ENCODE data around the gene MRC1.

MRC1 gene

DNA sequence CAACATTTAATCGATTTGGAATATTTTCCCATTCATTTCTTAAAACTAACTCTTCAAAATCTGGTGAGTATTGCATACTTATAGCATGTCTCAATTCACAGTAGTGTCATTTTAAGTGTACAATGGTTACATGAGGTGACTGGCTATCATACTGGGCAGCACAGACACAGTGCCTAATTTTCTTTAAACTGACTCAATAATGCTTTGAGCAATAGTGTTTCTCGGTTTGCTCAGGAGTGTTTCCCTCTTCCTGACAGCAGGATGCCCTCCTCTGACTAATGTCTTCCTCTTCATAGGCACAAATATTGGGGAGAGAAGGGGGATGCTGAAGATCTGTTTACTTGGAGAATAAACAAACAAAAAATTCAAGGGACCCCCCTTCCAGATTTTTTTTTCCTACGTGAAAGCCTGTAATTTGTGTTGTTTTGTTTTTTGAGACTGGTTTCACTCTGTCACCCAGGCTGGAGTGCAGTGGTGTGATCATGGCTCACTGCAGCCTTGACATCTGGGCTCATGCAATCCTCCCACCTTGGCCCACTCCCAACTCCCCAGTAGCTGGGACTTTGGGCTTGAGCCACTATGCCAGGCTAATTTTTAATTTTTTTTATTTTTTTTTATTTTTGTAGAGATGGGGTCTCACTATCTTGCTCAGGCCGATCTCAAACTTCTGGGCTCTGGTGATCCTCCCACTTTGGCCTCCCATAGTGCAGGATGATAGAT is 2.2 kb downstream of the MRC1 start (continued):
- TF ChIP-seq, protein P1, sequence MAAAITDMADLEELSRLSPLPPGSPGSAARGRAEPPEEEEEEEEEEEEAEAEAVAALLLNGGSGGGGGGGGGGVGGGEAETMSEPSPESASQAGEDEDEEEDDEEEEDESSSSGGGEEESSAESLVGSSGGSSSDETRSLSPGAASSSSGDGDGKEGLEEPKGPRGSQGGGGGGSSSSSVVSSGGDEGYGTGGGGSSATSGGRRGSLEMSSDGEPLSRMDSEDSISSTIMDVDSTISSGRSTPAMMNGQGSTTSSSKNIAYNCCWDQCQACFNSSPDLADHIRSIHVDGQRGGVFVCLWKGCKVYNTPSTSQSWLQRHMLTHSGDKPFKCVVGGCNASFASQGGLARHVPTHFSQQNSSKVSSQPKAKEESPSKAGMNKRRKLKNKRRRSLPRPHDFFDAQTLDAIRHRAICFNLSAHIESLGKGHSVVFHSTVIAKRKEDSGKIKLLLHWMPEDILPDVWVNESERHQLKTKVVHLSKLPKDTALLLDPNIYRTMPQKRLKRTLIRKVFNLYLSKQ (tag by site-specific recombination; IDR thresholded peaks at IDR 0.05; ENCODE audit: borderline replicate concordance), result no peak
- no peak for TF ChIP-seq ZNF354C (tag by site-specific recombination; IDR thresholded peaks at IDR 0.05; ENCODE audit: borderline replicate concordance, low read depth)
- TF ChIP-seq ZNF76 (tag by site-specific recombination; IDR thresholded peaks at IDR 0.05; ENCODE audit: borderline replicate concordance, low read depth), result no peak
- no peak for TF ChIP-seq SP3 (tag by site-specific recombination; IDR thresholded peaks at IDR 0.05)
- no peak for TF ChIP-seq ZFP3 (tag by site-specific recombination; IDR thresholded peaks at IDR 0.05; ENCODE audit: low read depth)
- TF ChIP-seq, protein P2, sequence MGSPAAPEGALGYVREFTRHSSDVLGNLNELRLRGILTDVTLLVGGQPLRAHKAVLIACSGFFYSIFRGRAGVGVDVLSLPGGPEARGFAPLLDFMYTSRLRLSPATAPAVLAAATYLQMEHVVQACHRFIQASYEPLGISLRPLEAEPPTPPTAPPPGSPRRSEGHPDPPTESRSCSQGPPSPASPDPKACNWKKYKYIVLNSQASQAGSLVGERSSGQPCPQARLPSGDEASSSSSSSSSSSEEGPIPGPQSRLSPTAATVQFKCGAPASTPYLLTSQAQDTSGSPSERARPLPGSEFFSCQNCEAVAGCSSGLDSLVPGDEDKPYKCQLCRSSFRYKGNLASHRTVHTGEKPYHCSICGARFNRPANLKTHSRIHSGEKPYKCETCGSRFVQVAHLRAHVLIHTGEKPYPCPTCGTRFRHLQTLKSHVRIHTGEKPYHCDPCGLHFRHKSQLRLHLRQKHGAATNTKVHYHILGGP (tag by site-specific recombination; IDR thresholded peaks at IDR 0.05), result no peak
- TF ChIP-seq ZNF214 (tag by site-specific recombination; IDR thresholded peaks at IDR 0.05; ENCODE audit: borderline replicate concordance), result no peak
- no peak for TF ChIP-seq ZNF433 (tag by site-specific recombination; IDR thresholded peaks at IDR 0.05; ENCODE audit: low read depth)
- TF ChIP-seq, protein P3, sequence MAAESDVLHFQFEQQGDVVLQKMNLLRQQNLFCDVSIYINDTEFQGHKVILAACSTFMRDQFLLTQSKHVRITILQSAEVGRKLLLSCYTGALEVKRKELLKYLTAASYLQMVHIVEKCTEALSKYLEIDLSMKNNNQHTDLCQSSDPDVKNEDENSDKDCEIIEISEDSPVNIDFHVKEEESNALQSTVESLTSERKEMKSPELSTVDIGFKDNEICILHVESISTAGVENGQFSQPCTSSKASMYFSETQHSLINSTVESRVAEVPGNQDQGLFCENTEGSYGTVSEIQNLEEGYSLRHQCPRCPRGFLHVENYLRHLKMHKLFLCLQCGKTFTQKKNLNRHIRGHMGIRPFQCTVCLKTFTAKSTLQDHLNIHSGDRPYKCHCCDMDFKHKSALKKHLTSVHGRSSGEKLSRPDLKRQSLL (tag by site-specific recombination; IDR thresholded peaks at IDR 0.05), result no peak
- TF ChIP-seq, protein P4, sequence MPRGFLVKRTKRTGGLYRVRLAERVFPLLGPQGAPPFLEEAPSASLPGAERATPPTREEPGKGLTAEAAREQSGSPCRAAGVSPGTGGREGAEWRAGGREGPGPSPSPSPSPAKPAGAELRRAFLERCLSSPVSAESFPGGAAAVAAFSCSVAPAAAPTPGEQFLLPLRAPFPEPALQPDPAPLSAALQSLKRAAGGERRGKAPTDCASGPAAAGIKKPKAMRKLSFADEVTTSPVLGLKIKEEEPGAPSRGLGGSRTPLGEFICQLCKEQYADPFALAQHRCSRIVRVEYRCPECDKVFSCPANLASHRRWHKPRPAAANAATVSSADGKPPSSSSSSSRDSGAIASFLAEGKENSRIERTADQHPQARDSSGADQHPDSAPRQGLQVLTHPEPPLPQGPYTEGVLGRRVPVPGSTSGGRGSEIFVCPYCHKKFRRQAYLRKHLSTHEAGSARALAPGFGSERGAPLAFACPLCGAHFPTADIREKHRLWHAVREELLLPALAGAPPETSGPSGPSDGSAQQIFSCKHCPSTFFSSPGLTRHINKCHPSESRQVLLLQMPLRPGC (tag by site-specific recombination; IDR thresholded peaks at IDR 0.05), result no peak
- TF ChIP-seq ZNF555 (tag by site-specific recombination; conservative IDR thresholded peaks at IDR 0.05), result no peak
- TF ChIP-seq ZNF302 (tag by site-specific recombination; IDR thresholded peaks at IDR 0.05; ENCODE audit: low read depth), result no peak

DNA sequence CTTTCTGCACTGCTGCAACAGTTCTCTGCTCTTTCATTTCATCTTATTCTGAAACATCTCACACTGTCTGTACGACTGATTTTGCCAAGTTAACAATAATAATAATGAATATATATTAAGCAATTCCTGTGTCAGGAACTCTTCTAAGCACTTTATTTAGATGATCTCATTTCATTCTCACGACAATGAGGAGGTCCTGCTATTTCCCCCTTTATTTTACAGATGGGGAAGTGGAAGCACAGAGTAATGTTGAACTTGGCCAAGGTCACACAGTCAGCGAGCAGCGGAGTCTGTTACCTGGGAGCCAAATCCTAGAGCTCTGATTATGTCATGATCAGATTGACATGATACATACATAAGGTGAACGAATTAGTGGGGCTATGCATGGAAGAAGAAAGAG is 5.8 kb downstream of the MRC1 start:
- H3K9me3 ChIP-seq (ENCODE audit: control insufficient read depth, insufficient read depth, low read depth, low read length), result no peaks in the 10 kb centered on the region
- ChIA-PET POLR2A (no interaction called here), CTCF (interaction anchor here (0.6 kb wide), 1 partner anchor 335 kb away, joined by 3 read pairs; no protein-coding TSS in a partner anchor)
- H3K27ac ChIP-seq (ENCODE audit: extremely low read depth, low read depth, low read length), result no peak overlapping the region
- H3K36me3 ChIP-seq (ENCODE audit: control insufficient read depth in 2 of 2, insufficient read depth in 1 of 2, low read length in 2 of 2), result no peaks in the 10 kb centered on the region
- no peak overlapping the region for H3K4me3 ChIP-seq (ENCODE audit: low read depth, low read length)
- H3K4me1 ChIP-seq (ENCODE audit: control insufficient read depth, insufficient read depth, low read length), result no peaks in the 10 kb centered on the region
- no peak for TF ChIP-seq ZNF140 (tag by site-specific recombination; IDR thresholded peaks at IDR 0.05)
- TF ChIP-seq, protein P5, sequence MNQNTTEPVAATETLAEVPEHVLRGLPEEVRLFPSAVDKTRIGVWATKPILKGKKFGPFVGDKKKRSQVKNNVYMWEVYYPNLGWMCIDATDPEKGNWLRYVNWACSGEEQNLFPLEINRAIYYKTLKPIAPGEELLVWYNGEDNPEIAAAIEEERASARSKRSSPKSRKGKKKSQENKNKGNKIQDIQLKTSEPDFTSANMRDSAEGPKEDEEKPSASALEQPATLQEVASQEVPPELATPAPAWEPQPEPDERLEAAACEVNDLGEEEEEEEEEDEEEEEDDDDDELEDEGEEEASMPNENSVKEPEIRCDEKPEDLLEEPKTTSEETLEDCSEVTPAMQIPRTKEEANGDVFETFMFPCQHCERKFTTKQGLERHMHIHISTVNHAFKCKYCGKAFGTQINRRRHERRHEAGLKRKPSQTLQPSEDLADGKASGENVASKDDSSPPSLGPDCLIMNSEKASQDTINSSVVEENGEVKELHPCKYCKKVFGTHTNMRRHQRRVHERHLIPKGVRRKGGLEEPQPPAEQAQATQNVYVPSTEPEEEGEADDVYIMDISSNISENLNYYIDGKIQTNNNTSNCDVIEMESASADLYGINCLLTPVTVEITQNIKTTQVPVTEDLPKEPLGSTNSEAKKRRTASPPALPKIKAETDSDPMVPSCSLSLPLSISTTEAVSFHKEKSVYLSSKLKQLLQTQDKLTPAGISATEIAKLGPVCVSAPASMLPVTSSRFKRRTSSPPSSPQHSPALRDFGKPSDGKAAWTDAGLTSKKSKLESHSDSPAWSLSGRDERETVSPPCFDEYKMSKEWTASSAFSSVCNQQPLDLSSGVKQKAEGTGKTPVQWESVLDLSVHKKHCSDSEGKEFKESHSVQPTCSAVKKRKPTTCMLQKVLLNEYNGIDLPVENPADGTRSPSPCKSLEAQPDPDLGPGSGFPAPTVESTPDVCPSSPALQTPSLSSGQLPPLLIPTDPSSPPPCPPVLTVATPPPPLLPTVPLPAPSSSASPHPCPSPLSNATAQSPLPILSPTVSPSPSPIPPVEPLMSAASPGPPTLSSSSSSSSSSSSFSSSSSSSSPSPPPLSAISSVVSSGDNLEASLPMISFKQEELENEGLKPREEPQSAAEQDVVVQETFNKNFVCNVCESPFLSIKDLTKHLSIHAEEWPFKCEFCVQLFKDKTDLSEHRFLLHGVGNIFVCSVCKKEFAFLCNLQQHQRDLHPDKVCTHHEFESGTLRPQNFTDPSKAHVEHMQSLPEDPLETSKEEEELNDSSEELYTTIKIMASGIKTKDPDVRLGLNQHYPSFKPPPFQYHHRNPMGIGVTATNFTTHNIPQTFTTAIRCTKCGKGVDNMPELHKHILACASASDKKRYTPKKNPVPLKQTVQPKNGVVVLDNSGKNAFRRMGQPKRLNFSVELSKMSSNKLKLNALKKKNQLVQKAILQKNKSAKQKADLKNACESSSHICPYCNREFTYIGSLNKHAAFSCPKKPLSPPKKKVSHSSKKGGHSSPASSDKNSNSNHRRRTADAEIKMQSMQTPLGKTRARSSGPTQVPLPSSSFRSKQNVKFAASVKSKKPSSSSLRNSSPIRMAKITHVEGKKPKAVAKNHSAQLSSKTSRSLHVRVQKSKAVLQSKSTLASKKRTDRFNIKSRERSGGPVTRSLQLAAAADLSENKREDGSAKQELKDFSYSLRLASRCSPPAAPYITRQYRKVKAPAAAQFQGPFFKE (tag by site-specific recombination; IDR thresholded peaks at IDR 0.05; ENCODE audit: borderline replicate concordance), result no peak
- no peak for TF ChIP-seq GFI1B (tag by site-specific recombination; IDR thresholded peaks at IDR 0.05)
- TF ChIP-seq MEIS1 (CRISPR knock-in tag; IDR thresholded peaks at IDR 0.05; ENCODE audit: borderline replicate concordance), result no peak
- TF ChIP-seq, protein P6, sequence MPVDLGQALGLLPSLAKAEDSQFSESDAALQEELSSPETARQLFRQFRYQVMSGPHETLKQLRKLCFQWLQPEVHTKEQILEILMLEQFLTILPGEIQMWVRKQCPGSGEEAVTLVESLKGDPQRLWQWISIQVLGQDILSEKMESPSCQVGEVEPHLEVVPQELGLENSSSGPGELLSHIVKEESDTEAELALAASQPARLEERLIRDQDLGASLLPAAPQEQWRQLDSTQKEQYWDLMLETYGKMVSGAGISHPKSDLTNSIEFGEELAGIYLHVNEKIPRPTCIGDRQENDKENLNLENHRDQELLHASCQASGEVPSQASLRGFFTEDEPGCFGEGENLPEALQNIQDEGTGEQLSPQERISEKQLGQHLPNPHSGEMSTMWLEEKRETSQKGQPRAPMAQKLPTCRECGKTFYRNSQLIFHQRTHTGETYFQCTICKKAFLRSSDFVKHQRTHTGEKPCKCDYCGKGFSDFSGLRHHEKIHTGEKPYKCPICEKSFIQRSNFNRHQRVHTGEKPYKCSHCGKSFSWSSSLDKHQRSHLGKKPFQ (tag by site-specific recombination; IDR thresholded peaks at IDR 0.05), result no peak
- TF ChIP-seq, protein P1 (tag by site-specific recombination; IDR thresholded peaks at IDR 0.05; ENCODE audit: borderline replicate concordance), result no peak
- no peak for TF ChIP-seq ZNF624 (tag by site-specific recombination; IDR thresholded peaks at IDR 0.05)
- TF ChIP-seq TCF7L2 (IDR thresholded peaks at IDR 0.05; ENCODE audit: borderline replicate concordance, low read depth, low read length), result no peak
- TF ChIP-seq ZNF776 (tag by site-specific recombination; IDR thresholded peaks at IDR 0.05; ENCODE audit: borderline replicate concordance), result no peak

Data from HEK293 (cell line).